Liver (tissue), 3 donors: Measurements from ENCODE around the gene FOXF2.

Experiments
- ATF3 ChIP-seq: IDR thresholded peaks from 2 replicates; pipeline ENCODE4 v1.6.1; 2016; ENCODE audit warnings: antibody characterized with exemption
- CTCF ChIP-seq: fragments of 150-350 bp; IDR thresholded peaks from 2 replicates; pipeline ENCODE4 v1.5.1; 2017; ENCODE audit warnings: improper control_type of control experiment, low read depth, low read length; ENCODE audit not compliant: missing input control
- GABPA ChIP-seq, 2 donors: IDR thresholded peaks in 1 of 2; conservative IDR thresholded peaks in 1 of 2; 2 replicates each; pipeline ENCODE4 v1.6.1; 2016; ENCODE audit warnings: antibody characterized with exemption in 2 of 2, mild to moderate bottlenecking in 1 of 2, moderate library complexity in 1 of 2
- JUND ChIP-seq, 2 donors: IDR thresholded peaks; 2 replicates each; pipeline ENCODE4 v1.6.1; 2016; ENCODE audit warnings: antibody characterized with exemption in 2 of 2
- MAX ChIP-seq: IDR thresholded peaks from 2 replicates; pipeline ENCODE4 v1.6.1; 2016; ENCODE audit warnings: antibody characterized with exemption
- RAD21 ChIP-seq, 2 donors: IDR thresholded peaks; 2 replicates each; pipeline ENCODE4 v1.6.1; 2016; ENCODE audit warnings: antibody characterized with exemption in 2 of 2, mild to moderate bottlenecking in 2 of 2
- REST ChIP-seq: IDR thresholded peaks from 2 replicates; pipeline ENCODE4 v1.6.1; 2016; ENCODE audit warnings: antibody characterized with exemption, mild to moderate bottlenecking
- TAF1 ChIP-seq: conservative IDR thresholded peaks from 2 replicates; pipeline ENCODE4 v1.6.1; 2016; ENCODE audit warnings: antibody characterized with exemption, mild to moderate bottlenecking
- YY1 ChIP-seq: IDR thresholded peaks from 2 replicates; pipeline ENCODE4 v1.6.1; 2016; ENCODE audit warnings: antibody characterized with exemption, mild to moderate bottlenecking
- ZBTB33 ChIP-seq: IDR thresholded peaks from 2 replicates; pipeline ENCODE4 v1.6.1; 2016; ENCODE audit warnings: antibody characterized with exemption
- donor health status: healthy.
- donor health status: healthy.

GRCh38 chr6:1378065-1379016 is 11.0 kb upstream of the FOXF2 start:
- TF ChIP-seq RAD21 (IDR thresholded peaks at IDR 0.05) (no peak), CTCF (no peak), ATF3 (no peak), ZBTB33 (no peak), JUND (IDR thresholded peaks at IDR 0.05) (no peak), GABPA (IDR thresholded peaks at IDR 0.05 in 1 of 2, conservative IDR thresholded peaks at IDR 0.05 in 1 of 2) (no peak), MAX (no peak), REST (no peak), YY1 (no peak), TAF1 (no peak)
